GM18861 (cell line): ENCODE measurements around the gene ZPBP2.

ENCODE experiments used
- ATAC-seq: cut with Tn5 transposase; IDR thresholded peaks from one replicate; pipeline ENCODE4 v1.9.1; 2021; ENCODE audit not compliant: unreplicated experiment

ZPBP2 gene

DNA sequence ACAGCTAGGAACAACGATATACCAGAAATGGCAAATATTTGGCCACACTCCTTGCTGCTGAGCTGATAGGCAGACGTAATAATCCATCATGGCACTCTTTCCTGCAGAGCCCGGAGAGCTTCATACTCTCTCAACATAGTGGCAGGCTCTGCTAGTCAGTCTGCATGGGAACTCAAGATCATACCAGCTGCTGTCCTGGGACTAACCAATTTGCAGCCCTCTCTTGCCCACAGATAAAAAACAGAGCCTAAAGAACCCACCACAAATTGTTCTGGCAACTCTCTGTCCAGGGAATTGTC, 36.9 kb downstream of the ZPBP2 start:
- ATAC-seq, result no peak

DNA sequence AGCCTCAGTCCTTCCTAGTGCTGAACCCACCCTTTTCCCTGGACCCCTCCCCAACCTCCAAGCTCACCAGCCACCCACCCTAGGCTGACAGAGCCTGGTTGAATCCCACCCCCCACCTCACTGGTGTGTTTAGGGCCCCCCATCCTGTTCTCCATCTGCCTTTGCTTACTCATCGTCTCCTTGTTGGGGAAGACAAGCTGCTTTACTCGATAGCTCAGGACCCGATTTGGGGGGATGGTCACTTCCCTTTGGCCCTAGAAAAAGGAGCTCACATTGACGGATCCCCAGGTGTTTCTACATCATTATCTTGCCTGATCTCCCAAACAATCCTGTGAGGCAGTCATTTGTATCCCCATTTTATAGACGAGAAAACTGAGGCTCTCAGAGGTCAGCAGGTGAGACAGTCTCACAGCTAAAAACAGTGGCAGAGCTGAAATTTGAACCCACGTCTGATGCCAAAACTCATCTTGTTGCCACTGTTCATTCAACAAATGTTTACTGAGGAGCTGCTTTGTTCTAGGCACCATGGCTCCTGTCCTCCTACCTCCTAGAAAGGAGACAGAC, 40.9 kb downstream of the ZPBP2 start:
- ATAC-seq, result no peak

GRCh38 chr17:39913989-39914388, 46.0 kb downstream of the ZPBP2 start:
- no peak for ATAC-seq

GRCh38 chr17:39915559-39915958, 47.6 kb downstream of the ZPBP2 start:
- no peak for ATAC-seq

- no peak for ATAC-seq
Measured at GRCh38 chr17:39916918-39917317, 48.9 kb downstream of the ZPBP2 start.

- ATAC-seq, result no peak
Measured at GRCh38 chr17:39919087-39919683, 51.2 kb downstream of the ZPBP2 start.

- ATAC-seq, result no peak
Measured at GRCh38 chr17:39920218-39921210, 52.5 kb downstream of the ZPBP2 start.

DNA sequence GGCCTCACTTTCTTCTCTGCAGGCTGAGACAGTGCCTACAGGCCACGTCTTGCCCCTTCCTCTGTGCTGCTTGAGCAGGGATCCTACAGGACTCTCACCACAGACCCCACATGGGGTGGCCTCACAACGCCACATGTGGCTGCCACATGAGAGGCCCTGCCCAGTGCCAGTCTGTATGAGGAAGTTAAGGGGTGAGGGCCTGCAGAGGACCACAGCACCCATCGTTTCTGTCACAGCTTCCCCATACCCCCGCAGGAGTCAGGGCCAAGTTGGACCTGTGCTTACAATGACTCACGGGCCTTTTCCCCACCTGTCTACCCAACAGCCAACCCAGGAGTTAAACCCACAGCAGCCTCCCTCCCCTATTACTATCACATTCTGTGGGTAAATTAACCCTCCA, 53.3 kb downstream of the ZPBP2 start:
- no peak for ATAC-seq

DNA sequence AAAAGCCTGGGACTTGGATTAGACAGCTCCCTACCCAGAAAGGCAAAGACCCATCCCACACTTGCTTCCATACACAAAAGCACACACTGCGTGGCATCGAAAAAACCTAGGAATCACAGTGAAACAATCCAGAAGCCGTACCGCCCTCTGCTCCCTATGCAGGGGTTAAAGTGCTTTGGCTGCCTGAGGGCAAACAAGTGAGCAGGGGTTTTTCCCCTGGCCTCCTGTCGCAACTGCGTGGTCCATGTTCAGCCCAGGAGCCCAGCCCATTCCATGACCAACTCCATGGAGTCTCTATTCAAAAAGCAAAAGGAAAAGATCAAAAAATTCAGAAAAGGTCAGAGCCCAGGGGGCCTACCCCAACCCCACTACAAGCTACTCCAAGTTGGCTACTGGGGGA, 54.0 kb downstream of the ZPBP2 start:
- no peak for ATAC-seq

- no peak for ATAC-seq
Measured at GRCh38 chr17:39923230-39923629, 55.2 kb downstream of the ZPBP2 start.

GRCh38 chr17:39923836-39924690, 56.1 kb downstream of the ZPBP2 start:
- no peak for ATAC-seq

- no peak for ATAC-seq
Measured at GRCh38 chr17:39924691-39925055, 56.7 kb downstream of the ZPBP2 start.

GRCh38 chr17:39925282-39926134, 57.5 kb downstream of the ZPBP2 start:
- no peak for ATAC-seq

DNA sequence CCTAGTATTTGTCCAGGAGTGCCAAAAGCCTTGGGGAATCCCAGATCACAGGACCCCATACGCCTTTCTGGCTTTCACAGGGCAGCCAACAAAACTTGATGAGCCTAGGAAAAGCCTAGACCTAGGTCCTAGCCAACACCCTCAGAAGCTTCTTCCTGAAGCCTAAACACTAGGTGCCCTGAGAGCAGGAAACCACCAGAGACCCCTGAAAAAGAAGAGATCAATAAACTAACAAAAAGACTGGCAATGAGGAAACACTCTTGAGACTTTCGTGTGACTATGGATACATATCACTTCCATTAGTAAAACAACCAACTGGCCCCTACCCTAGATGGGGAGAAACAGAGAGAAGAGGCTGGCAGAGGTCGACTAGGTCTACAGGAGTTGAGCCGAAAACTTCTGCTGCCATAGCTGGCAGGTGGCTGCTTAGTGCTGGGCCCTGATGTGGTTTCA, 58.2 kb downstream of the ZPBP2 start:
- no peak for ATAC-seq

DNA sequence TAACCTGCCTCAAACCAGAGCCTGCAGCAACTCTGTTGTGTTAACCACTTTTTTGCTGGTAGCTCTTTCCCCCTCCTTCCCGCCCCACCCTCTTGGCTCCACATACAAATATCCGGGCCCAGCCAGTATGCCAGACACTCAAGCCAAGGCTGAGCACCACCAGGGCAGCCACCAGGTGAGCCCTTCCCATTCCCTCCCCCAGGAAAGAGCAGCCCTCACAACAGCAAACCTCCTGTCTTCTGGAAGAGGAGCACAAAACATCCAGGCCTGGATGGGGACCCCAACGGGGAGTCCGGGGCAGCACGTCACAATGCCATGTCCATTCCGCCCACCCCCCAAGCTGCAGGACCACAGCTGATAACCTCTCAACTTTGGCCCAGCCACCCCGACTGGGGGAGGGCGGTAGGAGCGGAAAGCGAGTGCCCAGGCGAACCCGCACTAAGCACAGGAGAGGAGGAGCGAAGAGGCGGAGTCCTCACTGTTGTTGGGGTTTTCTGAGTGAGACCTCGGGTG, 58.6 kb downstream of the ZPBP2 start:
- no peak for ATAC-seq
